ENCODE data around the gene PAPOLG.
"Not testable (repeated sequence)": the region's sequence is repeated elsewhere in the genome, so short reads cannot be mapped to it uniquely, and the experiment has no call there.

PAPOLG gene

DNA sequence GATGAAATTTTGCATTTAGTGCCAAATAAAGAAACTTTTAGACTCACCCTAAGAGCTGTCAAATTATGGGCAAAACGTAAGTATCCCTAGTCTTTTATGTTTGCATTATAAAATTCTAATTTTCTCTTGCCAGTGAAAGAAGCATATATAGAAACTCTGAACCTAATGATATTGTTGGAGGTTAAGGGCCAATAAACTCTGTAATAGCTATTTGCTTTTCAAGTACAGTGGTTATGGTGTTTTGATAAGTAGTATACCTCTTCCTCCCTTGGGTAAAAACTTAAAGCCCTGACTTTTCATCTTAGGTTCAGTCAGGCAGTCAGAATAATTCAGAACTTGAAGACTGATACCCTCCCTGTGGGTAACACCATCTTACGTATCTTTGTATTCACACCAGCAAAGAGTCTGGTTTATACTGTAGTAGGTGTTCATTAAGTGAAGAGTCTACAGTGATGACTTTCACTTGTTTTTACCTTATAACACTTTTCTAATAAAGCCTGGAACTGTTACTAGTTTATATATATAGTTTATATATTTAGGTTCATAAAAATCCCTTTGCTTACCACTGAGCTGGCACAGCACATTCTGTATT, 19.1 kb downstream of the PAPOLG start:
- DNase-seq, result no peak

DNA sequence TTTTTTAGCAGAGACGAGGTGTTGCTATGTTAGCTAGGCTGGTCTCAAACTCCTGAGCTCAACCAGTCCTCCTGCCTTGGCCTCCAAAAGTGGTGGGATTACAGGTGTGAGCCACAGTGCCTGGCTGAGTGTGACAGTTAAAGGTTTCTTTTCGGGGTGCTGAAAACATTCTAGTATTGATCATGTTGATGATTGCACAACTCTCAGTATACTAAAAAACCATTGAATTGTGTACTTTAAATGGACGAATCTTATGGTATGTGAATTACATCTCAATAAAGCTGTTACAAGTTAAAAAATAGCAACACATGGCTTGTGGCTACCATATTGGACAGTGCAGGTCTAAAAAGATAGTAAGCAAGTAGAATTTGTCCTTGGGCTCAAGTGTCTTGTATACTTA, 22.3 kb downstream of the PAPOLG start:
- DNase-seq, result no peak

DNA sequence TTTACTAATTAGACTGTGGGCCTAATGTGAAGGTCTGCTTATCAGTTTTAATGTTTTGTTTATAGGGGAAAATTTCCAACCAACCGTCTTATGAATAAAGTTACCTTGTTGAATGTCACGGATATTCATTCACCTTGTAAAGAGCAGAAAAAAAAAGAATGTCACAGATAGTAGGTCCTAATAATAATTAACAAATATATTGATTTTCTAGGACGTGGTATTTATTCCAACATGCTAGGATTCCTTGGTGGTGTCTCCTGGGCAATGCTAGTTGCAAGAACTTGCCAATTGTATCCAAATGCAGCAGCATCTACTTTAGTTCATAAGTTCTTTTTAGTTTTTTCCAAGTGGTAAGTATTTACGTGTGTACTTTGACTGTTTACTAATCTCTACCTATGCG, 23.4 kb downstream of the PAPOLG start:
- DNase-seq, result no peak

DNA sequence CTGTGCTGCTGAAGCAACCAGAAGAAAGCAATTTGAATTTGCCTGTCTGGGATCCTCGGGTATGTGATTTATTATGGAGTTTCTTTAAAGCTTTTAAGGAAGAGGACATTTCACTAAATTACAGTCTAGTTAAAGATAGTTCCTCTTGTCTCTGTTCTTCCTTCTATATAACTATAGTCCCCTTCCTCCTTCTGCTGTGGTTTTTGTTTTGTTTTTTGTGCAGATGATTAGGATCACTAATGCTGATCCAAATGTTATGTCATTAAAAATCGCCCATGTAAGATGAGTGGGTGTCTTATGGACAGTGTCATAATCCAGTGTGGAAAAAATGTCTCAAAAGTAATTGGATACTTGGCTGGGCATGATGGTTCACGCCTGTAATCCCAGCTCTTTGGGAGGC, 24.7 kb downstream of the PAPOLG start:
- no peak for DNase-seq

DNA sequence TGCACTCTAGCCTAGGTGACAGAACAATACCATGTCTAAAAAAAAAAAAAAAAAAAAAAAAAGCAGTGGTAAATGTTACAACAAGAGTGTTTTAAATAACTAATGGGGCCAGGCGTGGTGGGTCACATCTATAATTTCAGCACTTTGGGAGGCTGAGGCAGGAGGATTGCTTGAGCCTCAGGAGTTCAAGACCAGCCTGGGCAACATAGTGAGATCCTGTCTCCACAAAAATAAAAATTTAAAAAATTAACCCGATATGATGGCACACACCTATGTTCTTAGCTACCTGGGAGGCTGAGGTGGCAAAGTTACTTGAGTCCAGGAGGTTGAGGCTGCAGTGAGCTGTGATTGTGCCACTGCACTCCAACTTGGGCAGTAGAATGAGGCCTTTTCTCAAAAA, 37.1 kb downstream of the PAPOLG start:
- no peak for DNase-seq

DNA sequence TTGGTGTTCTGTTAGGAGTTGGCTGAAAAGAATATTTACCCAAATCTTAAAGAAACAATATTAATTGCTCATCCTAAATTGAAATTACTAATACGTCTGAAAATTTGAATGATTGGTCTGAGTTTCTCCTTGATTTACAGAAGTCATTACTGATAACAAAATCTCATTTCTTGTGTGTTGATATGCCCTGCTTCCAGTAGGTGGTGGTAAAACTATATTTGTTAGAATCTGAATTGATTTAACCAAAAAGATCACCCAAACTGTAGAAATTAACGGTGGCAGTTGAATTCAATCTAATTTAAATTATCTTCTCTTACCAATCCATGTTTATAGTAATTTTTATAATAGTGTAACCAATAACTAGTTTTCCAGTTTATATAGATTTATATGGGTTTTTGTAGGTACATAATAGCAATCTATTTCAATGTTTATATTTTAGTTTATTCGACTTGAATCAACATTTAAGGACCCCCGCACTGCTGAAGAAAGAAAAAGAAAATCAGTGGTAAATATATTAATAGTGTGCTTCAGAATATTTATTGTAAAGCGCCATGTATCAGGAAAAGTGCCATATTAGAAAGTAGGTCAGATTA, 38.3 kb downstream of the PAPOLG start:
- DNase-seq, result no peak

DNA sequence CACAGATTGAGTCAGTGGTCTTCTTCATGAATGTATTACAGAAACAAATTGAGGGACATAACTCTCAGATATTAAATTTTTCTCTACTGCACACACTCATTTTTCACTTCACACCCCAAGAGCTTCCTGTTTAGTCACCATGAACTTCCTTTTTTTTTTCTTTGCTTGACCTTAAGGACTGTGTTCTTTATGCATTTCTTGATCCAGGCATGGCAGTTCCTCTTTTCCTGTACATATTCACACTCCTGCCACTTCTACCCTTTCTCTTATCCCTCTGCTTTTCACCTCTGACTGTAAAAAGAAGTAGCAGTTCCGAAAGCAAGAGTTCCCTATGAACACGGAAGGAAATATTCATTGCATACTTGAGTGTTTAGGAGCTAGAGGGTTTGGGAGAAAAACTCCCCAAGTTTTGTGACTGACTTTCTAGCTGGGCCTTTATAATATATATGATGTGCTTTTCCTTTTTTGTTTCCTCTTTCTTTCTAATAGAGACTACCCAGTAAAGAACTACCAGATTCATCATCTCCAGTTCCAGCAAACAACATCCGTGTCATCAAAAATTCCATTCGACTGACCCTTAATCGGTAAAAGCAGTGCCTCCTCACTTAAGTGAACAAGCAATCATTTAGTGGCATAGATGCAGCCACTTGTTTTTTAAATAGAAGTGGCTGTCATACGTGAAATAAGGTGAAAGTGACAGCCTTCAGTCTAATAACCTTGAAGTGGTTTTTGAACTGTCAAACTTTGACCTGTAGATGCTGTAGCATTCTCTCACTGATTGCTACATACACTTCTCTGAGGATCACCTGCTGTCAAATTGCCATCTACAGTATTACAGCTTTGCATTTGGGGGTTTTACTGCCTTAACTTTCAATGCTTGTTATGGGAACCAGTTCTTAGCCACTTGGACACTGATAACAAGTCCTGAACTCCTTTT, 40.8 kb downstream of the PAPOLG start:
- DNase-seq, result no peak

DNA sequence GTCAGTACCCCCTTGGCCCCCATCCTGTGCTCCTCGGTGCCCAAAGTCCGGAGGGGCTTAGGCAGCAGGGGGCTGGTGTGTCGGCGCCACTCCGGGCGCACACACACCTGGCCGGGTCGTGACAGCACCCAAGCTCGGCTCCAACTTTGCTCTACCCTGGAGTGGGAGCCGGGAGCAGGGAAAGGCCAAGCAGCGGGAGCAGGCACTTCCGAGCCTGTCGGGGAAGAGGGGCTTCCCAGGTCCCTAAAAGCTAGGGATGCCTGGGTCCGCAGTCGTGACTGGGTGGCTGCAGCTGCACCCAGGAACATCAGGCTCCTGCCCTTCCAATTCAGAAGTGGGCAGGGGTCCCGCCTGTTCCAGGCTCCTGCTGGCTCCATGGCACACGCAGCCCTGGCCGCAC, 48.4 kb downstream of the PAPOLG start:
- DNase-seq, result no peak

DNA sequence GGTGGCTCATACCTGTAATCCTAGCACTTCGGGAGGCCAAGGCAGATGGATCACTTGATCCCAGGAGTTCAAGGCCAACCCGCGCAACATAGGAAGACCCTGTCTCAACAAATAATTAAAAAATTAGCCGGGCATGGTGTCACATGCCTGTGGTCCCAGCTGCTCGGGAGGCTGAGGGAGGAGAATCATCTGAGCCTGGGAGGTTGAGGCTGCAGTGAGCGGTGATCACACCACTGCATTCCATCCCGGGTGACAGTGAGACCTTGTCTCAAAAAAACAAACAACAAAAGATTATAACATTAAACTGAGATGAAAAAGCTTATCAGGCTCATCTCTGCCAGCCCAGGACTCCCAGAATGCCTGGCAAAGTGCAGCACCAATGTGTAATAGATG, 50.5 kb downstream of the PAPOLG start:
- DNase-seq, result no peak

DNA sequence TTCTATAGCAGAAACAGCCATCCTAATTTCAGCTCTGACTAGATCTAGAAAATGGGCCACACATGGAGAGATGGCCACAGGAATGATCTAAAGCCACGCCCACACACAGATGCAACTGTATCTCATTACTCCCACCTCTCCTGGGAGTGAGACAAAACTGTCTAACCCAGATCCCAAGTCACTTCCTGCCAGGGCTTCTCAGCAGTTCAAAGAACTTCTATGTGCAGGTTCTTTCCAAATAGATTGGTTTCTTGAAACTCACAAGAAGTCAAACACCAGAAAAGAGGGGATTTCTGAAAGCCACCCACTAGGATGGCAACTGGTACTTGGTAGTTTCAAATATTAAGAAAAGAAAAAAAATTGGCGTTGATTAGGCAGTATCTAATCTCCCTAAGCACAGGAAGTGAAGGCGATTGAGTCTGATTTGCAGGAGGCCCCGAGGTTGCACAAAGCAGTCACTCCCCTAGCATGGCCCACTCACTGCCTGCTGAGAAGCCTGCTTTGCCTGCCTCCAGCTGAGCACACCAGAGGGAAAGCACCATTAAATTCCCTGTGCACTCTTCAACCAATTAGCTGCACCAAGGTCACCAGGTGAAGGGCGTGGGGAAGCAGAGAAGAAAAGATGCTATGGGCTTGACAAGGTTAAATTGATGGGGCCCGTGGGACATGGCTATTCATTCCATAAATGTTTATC, 51.1 kb downstream of the PAPOLG start:
- DNase-seq, result no peak

DNA sequence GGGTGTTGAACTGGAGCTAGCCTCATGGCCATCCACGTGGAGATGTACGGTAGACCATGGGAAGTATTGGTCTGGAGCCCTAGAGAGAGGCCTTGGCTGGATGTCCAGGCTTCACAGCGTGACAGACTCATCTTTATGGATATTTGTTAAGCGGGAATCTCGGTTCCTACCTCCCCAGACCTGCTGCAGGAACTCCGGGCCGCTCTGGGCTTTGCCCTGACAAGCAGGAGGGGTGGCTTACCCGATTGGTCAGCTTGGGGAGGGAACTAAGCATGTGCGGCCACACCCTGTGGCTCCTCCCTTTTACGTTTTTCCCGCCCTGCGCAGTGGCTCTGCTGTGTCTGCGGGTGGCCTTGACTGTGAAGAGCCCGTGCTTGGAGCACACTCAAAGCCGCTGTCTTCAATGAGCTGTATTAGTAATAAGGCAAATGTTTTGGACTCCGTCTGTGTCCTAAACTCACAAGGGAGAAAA, 52.3 kb downstream of the PAPOLG start:
- no peak for DNase-seq

DNA sequence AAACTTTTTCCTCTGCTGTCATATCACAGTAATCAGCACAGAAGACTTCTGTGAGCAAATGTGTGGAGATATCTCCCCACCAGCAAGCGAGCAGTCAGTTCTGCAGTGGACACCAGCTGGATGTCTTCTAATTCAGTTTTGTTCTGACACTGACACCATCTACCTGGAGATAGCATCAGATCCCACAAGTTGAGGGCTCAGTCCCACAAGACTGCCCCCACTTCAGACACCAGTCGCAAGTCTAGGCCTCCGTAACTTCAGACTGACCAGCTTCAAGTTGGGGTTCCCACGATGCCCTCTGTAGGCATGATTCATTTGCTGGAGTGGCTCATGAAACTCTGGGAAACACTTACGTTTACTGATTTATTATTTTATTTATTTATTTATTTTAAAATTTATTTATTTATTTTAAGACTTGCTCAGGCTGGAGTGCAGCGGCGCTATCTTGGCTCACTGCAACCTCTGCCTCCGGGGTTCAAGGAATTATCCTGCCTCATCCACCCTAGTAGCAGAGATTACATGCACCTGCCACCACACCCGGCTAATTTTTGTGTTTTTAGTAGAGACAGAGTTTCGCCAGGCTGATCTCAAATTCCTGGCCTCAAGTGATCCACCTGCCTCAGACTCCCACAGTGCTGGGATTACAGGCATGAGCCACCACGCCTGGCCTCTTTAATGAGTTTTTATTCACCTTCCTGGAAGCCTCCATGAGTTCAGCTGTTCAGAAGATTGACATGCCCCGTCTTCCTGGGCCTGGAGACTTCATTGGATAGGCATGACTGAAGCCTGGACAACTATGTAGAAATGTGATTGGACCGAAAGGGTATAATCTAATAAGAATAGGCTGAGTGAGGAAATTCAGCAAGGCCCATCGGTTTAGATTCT, 55.7 kb downstream of the PAPOLG start:
- DNase-seq, result no peak

DNA sequence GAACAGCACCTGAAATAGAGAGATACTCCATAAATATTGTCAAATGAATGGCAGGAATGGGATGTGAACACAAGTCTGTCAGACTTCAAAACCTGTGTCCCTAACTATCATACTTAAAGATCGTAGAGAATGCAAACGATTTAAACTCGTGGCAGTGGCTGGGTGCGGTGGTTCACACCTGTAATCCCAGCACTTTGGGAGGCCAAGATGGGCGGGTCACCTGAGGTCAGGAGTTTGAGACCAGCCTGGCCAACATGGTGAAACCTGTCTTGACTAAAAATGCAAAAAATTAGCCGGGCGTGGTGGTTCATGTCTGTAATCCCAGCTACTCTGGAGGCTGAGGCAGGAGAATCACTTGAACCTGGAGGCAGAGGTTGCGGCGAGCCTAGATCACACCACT, 61.1 kb downstream of the PAPOLG start:
- DNase-seq, result not testable (repeated sequence)

DNA sequence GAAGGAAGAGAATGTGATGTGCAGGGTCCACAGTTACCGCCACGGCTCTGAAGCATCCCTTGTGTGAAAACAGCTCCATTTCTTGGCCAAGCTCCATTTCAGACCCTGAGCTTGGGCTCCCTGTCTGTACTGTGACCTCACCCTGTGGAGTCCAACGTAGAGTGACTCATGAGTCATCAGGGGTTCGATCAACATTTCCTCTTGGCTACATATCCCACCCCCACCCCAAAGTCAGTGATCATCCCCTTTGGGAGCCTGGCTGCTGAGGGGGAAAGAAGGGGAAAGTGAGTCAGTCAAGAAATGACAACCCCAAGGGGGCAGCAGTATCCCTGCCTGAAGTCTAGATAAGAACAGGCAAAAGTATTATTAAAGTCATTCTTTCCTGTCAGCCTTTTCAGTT, 62.2 kb downstream of the PAPOLG start:
- DNase-seq, result no peak

DNA sequence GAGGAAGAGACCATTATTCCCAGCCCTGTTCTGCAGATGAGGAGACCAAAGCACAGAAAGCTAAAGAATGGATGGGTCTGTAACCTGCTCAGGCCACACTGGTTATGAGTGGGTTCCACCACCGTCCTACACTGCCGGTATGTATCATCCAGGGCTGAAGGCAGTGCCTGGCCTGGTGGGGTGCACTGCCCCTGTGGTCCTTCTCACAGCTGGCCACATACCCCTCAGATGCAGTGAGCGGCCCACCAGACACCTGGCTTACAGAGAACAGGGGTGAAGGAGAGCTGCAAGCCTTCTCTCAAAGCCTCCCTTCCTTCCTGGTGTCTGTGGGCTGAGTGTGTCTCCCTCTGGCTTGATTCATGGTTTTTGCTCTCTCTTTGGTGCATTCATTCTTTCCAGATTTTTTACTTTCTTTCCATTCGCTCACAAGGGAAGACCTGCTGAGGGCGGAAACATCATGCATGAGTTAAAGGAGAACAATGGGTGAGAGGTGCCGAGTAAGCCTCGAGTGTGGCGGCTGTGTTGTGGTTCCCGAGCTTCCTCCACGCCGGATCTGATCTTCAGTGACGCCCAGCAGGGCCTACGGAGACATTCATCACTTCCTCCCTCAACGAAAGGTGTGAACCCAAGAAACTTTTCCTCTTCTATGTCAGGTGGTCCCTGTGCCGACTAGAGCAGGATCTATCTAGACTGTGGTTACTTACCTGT, 63.2 kb downstream of the PAPOLG start:
- DNase-seq, result no peak

DNA sequence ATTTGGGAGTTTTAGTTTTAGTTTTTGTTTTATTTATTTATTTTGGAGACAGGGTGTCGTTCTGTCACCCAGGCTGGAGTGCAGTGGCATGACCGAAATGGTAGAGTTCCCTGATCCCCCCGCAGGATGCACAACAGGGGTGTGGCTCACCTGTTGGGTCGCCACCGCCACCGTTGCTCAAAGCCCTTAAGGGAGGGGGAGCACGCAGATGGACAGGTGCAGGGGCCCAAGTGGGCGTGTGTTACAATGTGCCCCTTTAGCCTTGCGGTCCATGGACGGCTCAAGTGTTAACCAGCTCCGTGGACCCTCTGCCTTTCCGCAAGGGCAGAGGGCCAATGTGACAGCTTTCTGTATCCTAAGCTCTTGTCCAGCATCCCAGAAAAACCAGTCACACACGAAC, 63.9 kb downstream of the PAPOLG start:
- no peak for DNase-seq

DNA sequence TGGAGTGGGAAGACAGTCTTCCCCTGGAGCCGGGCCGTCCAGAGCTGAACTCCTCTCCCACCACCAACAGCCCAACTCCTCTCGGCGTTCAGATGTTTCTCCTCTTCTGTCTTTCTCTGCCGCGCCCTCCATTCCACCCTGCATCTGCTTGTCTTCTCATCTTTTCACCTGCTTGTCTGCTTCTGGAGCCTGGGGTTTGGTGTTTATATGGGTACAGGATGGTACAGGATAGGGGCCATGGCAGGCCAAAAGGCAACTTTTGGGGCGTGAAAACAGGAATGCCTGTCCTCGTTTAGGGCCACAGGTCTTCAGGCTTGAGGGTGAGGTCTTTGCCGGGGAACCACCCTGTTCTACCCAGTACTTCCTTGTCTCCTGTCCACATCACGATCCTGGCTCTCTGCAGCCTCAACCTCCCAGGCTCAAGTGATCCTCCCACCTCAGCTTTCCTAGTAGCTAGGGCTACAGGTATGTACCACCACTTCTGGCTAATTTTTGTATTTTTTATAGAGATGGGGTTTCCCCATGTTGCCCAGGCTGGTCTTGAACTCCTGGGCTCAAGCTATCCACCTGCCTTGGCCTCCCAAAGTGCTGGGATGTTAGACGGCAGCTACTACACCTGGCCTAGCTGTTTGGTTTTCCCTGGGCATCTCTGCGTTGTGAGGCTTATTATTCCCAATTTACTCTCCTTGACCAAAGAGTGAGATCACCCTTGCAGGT, 64.5 kb downstream of the PAPOLG start:
- DNase-seq, result no peak

DNA sequence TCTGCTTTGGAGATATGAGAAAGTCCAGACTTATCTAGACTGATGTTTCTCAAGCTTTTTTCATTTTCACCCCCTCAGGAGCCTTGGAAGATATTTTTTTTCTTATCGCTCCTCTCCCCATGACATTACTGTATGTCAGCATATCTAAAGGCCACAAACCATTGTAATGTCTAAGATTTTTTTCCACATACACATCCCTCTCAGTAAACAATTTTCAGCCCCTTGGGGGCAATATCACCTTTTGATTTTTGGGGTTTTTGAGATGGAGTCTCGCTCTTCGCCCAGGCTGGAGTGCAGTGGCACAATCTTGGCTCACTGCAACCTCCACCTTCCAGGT, 65.0 kb downstream of the PAPOLG start:
- DNase-seq, result no peak

DNA sequence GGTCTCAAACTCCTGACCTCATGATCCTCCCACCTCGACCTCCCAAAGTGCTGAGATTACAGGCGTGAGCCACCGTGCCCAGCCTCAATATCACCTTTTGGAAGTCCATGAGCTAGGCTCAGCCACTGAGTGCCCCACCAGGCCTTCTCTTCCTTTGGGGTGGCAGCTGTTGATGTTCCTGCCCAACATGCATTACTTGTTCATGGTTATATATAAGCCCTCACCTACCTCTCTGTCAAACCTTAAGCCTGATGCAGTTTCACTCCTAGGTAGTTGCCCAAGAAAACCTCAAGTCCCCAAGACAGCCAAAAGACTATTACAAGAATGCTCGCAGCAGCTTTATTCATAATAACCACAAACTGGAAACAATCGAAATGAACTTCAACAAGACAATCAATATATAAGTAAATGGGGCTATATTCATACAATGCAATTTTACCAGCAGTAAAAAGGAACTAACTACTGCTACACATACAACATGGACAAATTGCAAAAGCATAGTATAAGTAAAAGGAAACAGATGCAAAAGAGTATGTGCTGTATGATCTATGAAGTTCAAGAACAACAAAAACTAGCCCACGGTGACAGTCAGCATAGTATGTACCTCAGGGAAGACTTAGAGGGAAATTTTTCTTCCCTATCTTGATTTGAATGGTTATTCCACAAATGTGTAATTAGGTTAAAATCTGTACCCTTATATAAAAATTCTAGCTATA, 65.7 kb downstream of the PAPOLG start:
- DNase-seq, result no peak

DNA sequence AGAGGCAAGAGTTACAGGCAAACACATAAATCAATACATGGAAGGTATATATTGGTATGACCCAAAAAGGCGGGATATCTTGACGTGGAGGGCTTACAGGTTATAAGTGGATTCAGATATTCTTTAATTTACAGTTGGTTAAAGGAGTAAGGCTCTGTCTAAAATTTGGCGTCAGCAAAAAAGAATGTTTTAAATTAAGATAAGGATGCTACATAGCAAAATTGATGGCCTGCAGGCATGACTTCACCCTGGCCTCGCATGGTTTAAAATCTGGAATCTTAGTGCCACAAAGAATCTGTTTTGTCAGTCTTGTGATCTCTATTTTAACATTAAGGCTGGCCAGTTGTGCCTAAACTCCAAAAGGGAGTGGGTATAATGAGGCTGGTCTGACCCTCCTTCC, 66.9 kb downstream of the PAPOLG start:
- DNase-seq, result peak; percentile 32
